SHP77 (cell line): ENCODE measurements around the gene FUT7.

Experiments
- DNase-seq, 2 experiments: peaks; one replicate each; lab custom pipeline; 2025; lab: John Stamatoyannopoulos, UW

FUT7 gene, protein sequence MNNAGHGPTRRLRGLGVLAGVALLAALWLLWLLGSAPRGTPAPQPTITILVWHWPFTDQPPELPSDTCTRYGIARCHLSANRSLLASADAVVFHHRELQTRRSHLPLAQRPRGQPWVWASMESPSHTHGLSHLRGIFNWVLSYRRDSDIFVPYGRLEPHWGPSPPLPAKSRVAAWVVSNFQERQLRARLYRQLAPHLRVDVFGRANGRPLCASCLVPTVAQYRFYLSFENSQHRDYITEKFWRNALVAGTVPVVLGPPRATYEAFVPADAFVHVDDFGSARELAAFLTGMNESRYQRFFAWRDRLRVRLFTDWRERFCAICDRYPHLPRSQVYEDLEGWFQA

DNA sequence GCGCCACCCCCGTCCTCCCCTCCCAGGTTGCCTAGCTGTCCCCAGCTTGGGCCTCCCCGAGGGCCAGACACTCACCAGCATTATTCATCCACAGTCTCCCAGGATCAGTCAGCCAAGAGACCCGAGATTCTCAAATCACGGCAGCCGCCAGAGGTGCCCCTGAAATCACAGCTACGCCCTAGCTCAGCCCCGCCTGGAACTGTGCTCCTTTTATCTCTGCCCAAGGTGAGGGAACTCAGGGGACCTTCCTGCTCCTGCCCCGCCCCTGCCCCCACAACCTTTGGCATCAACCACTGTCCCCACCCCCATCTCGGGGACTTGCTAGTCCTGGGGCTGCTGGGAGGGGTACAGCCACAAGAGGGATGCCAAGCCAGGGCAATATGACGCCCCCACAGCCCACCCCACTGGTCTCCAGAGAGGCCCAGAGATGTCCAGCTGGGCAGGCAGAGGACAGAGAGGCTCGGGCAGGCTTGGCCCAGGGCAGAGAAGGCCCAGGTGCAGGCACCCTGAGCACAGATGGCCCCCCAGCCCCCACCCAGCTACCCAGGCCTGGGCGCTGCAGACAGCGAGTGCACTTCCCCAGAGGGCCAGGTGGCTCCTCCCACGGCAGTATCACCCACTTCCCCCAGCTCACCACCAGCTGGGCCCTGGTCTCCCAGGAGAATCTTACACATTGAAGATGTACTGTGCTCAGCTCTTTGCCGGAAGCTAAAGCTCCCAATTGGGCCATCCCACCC, at the start of gene FUT7:
FUT7 (minus strand) TSS at position 185 of the 737 bp plus-strand sequence; CDS start at position 88, 97 bp downstream.
- DNase-seq, result no peak

DNA sequence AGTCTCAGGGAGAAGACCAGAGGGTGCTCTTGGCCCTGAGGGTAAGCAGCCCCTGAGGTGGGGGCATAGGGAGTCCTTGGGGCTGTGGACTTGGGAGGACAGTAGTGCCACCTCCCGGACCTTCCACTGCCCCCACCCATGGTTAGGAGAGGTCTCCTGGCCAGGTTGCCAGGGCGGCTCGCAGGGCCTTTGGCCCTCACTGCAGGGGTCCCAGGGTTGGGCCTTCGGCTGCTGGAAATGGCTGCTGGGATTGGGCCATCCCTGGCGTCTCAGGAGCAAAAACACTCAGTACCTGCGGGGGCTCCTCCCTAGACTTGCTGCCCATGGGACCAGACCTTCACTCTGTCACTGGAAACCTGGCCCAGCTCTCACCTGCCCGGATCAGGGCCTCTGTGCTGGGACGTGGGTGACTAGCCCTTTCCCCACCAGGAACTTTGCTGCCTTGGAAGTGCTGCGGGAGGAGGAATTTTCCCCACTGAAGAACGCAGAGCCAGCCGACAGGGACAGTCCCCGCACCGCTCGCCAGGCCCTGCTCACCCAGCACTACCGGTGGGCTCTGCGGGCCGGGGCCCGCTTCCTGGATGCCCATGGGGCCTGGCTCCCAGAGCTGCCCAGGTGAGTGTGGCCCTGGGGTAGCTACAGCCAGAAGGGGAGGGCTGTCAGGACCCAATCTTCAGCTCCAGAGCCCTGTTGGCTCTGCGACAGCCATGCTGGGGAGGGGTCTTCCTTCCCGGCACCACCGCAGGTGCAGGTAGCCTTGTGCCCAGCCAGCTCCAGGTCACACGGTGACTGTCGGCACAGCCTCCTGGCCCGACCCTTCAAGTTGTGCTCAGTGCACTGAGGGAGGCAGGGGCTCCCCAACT, 48.6 kb upstream of the FUT7 start:
- DNase-seq, result no peak

DNA sequence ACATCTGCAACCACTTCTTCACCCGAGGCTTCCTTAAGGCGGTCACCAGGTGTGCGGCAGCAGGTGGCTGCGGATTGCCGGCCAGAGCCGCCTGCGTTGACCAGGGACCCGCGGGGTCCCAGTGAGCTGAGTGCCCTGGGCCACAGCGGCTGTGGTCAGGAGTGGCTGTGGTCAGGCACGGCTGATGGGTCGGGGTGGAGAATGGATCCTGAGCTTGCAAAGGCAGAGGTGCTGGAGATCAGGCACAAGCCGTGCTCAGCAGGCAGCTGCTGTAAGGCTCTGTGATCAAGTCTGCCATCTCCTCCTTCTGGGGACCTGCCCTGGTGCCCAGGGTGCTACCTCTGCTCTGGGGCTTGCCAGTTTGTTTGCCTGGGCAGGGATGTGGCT, 47.5 kb upstream of the FUT7 start:
- no peak for DNase-seq

DNA sequence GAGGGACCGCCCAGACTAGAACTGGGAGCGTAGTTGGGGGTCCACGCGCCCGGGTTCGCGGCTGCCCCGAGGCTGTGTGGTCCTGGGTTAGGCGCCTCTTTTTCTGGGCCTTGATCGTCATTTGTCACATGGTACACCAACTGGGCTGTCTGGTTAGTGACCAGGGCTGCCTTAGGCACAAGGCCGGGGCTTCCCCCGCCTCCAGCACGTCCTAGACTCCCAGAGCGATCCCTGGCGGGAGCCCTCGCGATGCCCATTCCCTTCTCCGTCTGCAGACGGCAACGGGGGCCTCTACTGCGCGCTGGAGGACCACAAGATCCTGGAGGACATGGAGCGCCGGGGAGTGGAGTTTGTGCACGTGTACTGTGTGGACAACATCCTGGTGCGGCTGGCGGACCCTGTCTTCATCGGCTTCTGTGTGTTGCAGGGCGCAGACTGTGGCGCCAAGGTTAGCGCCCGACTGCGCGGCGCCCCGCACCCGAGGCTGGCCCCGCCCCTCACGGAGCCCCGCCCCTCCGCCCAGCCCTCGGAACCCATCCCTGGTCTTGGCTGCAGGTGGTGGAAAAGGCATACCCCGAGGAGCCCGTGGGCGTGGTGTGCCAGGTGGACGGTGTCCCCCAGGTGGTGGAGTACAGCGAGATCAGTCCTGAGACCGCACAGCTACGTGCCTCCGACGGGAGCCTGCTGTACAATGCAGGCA, 47.0 kb upstream of the FUT7 start:
- DNase-seq, result no peak

DNA sequence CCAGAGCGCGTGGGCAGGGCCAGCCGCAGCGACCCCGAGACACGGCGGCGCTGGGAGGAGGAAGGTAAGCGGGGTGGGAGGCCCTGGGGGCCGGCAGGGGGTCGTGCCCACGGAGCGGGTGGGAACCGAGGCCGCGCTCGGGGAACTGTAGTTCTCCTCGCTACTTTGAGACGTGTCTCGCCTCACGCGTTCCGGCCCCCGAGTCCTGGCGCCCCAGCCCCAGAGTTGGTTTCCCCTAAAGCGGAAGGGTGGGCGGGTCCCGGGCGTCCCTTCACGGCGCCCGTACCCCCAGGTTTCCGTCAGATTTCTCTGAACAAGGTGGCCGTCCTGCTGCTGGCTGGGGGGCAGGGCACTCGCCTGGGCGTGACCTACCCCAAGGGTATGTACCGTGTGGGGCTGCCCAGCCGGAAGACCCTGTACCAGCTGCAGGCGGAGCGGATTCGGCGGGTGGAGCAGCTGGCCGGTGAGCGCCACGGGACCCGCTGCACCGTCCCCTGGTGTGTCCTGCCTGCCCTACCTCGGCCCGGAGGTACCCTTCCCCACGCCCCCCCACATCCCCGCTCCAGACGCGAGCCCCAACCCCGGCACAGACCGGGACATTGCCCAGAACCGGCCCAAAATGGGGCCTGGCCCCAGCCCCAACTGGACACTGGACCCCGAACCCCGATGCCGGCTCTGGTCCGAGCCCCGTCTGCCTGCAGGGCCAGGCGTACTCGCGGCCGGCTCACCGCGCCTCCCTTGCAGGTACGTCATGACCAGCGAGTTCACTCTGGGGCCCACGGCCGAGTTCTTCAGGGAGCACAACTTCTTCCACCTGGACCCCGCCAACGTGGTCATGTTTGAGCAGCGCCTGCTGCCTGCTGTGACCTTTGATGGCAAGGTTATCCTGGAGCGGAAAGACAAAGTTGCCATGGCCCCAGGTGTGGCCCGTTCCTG, 46.1 kb upstream of the FUT7 start:
- DNase-seq, result no peak

DNA sequence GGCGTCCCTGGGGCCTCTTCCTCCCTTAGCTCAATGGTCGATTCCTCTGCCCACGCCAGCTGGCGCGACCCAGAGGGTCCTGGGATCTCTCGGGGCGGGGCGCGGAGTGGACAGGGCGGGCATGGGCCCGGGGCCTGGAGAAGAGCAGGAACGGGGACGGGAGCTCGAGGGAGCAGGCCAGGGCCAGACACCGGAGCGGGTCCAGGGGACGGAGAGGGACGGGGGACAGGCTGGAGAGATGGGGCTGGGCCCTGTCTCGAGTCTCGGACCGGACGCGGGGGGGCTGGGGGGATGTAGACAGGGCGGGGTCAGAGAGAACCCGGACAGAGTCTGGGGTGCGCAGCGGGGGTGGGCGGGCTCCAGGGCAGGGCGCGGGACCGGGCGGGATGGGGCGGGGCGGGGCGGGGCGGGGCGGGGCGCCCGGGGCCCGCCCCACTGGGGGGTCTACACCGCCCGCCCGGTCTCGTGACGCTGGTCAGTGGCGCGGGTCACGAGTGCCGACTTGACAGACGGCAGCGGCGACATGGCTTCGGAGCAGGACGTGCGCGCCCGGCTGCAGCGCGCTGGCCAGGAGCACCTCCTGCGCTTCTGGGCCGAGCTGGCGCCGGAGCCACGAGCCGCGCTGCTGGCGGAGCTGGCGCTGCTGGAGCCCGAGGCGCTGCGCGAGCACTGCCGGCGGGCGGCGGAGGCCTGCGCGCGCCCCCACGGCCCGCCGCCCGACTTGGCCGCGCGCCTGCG, 45.3 kb upstream of the FUT7 start, which contains the start of gene UAP1L1:
UAP1L1 (plus strand) TSS at position 508 of the 738 bp plus-strand sequence; CDS start at position 524, 16 bp downstream.
- DNase-seq, result peak; percentile 4 to 35

DNA sequence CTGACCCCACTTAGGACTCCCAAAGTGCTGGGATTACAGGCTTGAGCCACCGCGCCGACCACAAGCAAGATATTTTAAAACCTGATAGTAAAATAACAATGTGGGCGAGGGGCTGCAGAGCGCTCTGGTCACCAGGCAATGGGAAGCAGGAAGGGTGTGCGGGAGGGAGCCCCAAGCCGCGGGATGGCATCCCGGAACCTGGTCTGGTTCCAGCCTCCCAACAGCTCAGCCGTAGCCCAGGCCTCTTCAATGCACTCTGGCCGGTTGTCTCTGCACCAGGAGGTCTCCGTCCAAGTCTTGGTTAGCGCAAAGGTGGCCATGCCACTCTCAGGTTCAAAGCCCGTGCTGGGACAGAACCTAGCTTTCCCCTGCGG, 44.7 kb upstream of the FUT7 start:
- no peak for DNase-seq

DNA sequence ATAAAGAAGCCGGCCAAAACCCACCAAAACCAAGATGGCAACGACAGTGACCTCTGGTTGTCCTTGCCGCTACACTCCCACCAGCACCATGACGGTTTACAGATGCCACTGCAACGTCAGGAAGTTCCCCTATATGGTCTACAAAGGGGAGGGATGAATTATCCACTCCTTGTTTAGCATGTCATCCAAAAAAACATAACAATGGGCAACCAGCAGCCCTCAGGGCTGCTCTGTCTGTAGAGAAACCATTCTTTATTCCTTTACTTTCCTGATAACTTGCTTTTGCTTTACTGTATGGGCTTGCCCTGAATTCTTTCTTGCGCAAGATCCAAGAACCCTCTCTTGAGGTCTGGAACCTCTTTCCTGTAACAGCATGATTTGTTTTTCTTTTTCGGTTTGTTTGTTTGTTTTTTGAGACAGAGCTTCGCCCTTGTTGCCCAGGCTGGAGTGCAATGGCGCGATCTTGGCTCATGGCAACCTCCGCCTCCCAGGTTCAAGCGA, 43.4 kb upstream of the FUT7 start:
- no peak for DNase-seq

DNA sequence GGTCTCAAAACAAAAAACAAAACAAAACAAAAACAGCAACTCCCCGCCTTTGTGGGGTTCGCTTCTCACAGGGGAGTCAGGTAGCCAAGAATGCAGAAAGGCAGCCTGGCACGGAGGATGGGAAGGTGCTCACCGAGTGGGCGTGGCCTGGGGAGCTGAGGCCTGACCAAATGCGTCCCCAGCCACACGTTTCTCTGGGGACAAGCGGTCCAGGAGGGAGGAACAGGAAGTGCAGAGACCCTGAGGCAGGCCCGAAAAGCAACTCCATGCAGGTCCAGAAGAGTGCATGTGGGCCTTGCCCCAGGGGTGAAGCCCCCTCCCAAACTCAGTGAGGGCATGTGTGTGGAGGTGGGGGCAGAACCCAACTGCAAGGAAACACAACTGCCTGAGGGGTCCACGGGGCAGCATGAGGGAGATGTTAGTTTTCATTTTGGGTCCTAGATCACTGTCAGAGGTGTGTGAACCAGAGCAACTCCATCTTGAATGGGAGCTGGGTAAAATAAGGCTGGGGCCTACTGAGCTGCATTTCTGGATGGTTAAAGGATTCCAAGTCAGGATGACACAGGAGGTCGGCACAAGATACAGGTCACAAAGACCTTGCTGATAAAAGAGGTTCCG, 42.9 kb upstream of the FUT7 start:
- no peak for DNase-seq

DNA sequence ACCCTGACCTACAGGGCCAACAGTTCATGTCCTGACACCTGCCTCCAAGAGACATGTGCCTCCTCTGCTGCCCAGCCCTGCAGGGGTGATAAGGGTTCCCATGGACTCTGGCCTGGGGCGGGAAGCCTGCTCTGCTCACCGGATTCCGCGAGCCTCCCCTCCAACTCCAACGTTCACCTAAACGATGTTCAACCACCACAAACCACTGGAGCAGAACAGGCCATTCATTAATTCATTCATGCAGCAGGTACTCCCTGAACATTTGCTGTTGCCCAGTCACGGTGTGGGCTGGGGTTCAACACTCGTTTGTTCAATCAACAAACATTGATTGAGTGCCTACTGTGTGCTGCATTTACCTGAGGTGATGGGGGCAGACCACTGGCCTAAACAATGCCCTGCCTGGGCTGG, 42.1 kb upstream of the FUT7 start:
- DNase-seq, result no peak

DNA sequence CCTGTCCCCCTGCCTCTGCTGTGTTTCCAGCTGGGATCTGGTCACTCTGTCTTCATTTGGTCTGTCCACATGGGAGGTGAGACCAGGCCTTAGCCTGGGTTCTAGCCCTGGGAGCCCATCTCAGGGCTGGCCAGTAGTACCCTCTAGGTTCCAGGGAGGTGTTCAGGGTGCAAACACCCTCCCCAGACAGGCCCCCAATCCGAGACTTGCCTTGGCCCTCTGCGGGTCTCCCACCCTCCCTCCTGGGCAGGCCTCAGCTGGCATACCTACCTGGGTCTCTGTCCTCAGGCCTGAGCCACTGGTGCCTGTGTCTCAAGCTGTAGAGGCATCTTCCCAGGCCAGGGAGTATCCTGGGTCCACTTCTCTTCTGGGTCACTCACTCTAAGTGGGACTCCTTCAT, 39.4 kb upstream of the FUT7 start:
- no peak for DNase-seq

DNA sequence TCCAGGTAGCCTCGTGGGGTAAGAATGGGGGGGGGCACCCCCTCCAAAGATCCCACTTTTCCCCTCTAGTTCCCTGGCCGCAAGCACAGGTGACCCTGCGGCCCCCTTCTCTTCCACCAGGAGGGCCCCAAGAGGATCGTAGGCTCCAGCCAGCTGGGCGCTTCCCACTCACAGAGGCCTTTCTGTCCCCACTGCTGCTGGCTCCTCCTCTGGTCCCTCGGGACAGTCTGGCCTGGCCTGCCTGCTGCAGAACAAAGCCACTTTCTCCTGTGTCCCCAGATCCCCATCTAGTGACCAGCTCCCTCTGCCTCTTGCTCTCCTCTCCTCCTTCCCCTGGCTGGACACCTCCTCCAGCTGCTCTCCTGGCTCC, 39.0 kb upstream of the FUT7 start:
- peak in 1 of 2 experiments; percentile 41 for DNase-seq

DNA sequence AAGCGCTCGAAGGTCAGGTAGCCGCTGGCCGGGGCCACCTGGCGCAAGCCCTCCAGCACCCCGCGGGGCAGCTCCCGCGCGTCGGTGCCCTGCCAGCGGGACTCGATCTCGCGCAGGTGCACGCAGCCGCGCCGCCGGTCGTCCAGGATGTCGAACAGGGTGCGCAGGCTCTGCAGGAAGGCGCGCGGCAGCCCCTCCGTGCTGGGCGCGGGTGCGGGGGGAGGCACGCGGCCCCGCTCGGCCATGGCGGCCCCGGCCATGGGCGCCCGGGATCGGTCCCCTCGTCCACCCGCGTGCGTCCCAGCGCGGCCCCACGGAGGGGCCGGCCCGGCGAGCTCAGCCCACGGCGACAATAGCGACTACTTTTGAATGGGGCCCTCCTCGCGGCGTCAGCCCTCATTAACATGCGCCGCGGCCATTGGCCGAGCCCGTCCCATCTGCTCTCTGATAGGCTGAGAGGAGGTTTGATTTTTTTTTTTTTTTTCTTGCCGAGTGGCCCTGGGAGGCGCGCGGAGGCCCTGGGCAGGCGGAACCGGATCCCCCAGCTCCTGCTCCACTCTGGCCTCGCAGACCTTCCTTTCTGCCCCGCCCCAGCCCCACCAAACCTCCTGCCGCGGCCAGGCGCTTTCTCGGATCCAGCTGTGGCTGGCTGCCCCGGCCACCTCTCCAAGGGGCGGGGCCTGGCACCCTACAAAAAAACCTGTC, 38.5 kb upstream of the FUT7 start, which contains the start of gene SAPCD2:
SAPCD2 (minus strand) TSS at position 357 of the 705 bp plus-strand sequence; CDS start at position 260, 97 bp downstream.
- DNase-seq, result peak; percentile 89 to 91

DNA sequence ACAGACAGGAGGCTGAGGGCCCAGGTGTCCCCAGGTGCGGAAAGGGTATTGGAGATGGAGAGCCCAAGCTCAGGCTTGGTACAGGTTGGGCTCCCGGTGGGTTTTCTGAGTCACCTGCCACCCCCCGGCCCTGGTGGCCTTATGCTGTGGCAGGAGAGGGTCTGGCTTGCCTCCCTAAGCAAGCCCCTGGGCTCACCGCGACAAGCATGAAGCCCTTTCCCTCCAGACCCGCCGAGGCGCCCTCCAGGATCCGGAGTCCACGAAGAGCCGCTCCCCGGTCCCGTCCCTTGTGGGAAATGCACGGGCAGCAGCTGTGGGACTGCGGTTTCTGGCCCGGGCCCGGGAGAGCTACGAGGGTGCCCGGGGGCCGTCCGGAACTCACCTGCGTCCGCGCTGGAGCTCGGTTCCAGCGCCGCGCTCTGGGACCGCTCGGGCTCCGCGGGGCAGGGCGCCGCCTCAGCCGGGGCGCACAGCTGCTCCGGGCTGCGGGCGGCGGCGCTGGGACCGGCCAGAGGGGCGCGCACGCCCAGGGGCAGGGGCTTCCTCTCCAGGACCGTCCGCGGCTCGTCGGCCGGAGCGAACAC, 37.7 kb upstream of the FUT7 start:
- DNase-seq, result no peak

DNA sequence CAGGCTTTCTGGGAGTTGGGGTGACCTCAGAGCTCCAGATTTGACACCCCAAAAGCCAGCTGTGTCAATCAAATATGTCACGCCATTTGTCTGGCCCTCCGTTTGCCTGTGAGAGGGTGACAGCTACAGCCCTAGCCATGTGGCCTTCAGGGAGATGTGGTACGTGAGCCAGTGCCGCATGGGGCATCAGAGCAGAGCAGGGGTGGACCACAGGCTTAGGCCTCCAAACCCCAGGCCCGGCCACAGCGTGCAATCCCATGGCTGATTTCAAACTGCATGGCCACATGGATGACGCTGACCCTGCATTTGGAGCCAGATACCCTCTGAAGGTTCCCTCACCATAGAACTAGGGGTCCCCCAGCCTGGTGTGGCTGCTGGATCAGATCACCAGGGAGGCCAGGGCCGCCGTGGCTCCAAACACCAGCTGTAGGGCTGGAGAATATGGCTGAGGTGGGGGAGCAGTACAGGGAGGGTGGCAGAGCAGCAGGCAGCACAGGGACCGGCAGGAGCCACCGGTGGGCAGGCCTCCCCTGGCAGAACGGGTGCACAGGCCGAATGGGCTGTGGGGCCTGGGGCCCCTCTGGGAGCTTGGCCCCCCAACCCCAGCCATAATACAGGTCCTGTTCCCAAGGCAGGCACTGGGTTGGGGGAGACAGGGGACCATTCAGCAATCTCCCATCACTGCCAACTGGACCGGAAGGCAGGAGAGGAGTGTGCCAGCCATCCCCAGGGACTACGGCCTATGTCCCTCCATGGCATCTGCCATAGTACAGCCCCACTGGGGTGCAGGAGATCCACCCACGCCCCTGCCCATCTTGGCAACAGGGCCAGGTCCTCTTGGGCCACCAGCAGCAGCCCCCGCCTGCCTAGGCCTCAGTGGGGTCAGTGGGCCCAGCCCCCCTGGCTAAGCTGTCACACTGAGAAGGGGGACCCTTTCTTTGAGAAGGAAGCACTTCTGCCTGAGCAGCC, 36.9 kb upstream of the FUT7 start:
- DNase-seq, result no peak

DNA sequence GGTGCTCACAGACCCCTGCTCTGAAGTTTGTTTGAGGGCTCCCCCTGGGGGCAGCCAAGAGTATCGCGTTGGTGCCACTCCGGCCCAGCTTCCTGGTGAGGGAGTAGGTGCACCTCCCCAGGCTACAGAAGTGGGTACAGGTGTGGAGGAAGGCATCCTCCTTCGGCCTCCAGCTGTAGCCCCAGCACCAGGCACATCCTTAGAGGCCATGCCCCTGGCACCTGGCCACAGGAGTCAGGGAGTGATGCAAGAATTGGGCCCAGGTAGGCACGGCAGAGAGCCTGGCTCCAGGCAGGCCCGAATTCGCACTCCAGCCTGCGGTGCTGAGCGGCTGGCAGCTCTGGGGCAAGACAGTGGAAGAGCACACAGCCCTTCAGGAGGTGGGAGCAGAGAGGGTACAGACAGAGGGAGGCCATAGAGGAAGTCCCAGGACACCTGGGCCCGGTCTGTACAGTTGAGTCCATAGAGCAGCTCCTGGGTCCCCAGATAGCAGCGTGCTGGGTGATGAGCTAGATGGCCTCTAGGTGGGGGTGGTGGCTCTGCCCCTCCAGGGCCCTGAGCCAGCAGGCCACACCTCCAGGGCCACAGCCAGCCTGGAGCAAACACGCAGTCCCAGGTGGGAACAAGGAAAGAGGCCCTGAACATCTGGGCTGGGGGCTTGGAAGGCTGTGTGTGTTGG, 36.1 kb upstream of the FUT7 start:
- DNase-seq, result peak; percentile 74 to 75
